H1 (cell line): Measurements from ENCODE around the gene CTF1. TPM values are rescaled to one million over a fixed set of nuclear protein-coding genes. Genes with fewer than 3 reads are reported as not detected.
A peak's percentile ranks its signal among the peaks of the same experiment; 100 is the strongest.

Source experiments
- ATF2 ChIP-seq: IDR thresholded peaks from 2 replicates; pipeline ENCODE4 v1.6.1; 2012; ENCODE audit warnings: low read length, inconsistent platforms
- CREB1 ChIP-seq: IDR thresholded peaks from 2 replicates; pipeline ENCODE4 v1.6.1; 2012; ENCODE audit warnings: inconsistent platforms
- CTCF ChIP-seq, 3 experiments: IDR thresholded peaks; 1 replicate in 2 of 3; 2 replicates in 1 of 3; pipeline versions ENCODE4 v1.5.1 to v1.6.1; 2011; ENCODE audit warnings: low read length in 3 of 3, mild to moderate bottlenecking in 3 of 3, inconsistent platforms in 2 of 3, low read depth in 1 of 3, moderate library complexity in 1 of 3; ENCODE audit not compliant: insufficient read depth in 1 of 3; ENCODE audit errors: control extremely low read depth in 1 of 3
- EGR1 ChIP-seq: IDR thresholded peaks from 2 replicates; pipeline ENCODE4 v1.6.1; 2011; ENCODE audit warnings: low read depth, low read length, borderline replicate concordance
- EP300 ChIP-seq, 2 experiments: IDR thresholded peaks; 1 replicate in 1 of 2; 2 replicates in 1 of 2; pipeline ENCODE4 v1.6.1; 2011 to 2012; ENCODE audit warnings: low read depth in 2 of 2, low read length in 2 of 2, mild to moderate bottlenecking in 2 of 2, borderline replicate concordance in 1 of 2, inconsistent platforms in 1 of 2, moderate library complexity in 1 of 2
- GTF2F1 ChIP-seq: IDR thresholded peaks from 2 replicates; pipeline ENCODE4 v1.6.1; 2012; ENCODE audit warnings: low read depth, low read length, improper control_type of control experiment, borderline replicate concordance
- HDAC2 ChIP-seq, 2 experiments: fragments of 300-600 bp in 1 of 2; sonication (generic) in 1 of 2; IDR thresholded peaks; 2 replicates each; pipeline ENCODE4 v1.6.1; 2011 to 2012; ENCODE audit warnings: low read depth in 2 of 2, low read length in 2 of 2, mild to moderate bottlenecking in 2 of 2, moderate library complexity in 2 of 2, borderline replicate concordance in 1 of 2, inconsistent platforms in 1 of 2
- HDAC6 ChIP-seq: IDR thresholded peaks from one replicate; pipeline ENCODE4 v1.7.1; 2012; ENCODE audit warnings: low read depth, mild to moderate bottlenecking, inconsistent platforms, low read length, moderate library complexity
- PHF8 ChIP-seq: fragments of 200-600 bp; sonication (generic); conservative IDR thresholded peaks from 2 replicates; pipeline ENCODE4 v1.7.1; 2012; ENCODE audit warnings: low read depth, mild to moderate bottlenecking, inconsistent platforms, low read length, moderate library complexity
- POLR2A ChIP-seq, 2 experiments: IDR thresholded peaks; 1 replicate in 1 of 2; 2 replicates in 1 of 2; pipeline ENCODE4 v1.6.1; 2011; ENCODE audit warnings: low read depth in 2 of 2, low read length in 2 of 2, mild to moderate bottlenecking in 2 of 2; ENCODE audit errors: control extremely low read depth in 1 of 2
- RBBP5 ChIP-seq: IDR thresholded peaks from 2 replicates; pipeline ENCODE4 v1.7.1; 2012; ENCODE audit warnings: low read depth, mild to moderate bottlenecking, inconsistent platforms, low read length, moderate library complexity, borderline replicate concordance
- SP2 ChIP-seq: IDR thresholded peaks from 2 replicates; pipeline ENCODE4 v1.6.1; 2012; ENCODE audit warnings: mild to moderate bottlenecking, low read length, inconsistent platforms
- TAF7 ChIP-seq: optimal IDR thresholded peaks from 2 replicates; pipeline ENCODE3; 2011; ENCODE audit warnings: low read depth, mild to moderate bottlenecking, inconsistent platforms, low read length, moderate library complexity, borderline replicate concordance
- YY1 ChIP-seq: IDR thresholded peaks from 2 replicates; pipeline ENCODE4 v1.6.1; 2011; ENCODE audit warnings: low read depth, mild to moderate bottlenecking, low read length
- polyA plus RNA-seq, 7 experiments: library from polyadenylated mRNA; depleted of rRNA in 3 of 7; stranded (reverse) in 5 of 7; unstranded in 2 of 7; fragments of >200 nt in 5 of 7; fragments of 200-250 nt in 2 of 7; gene quantifications; 1 replicate in 5 of 7; 2 replicates in 1 of 7; 4 replicates in 1 of 7; pipeline versions ENCODE4 v1.2.1 to v1.2.3, GENCODE V29; 2011 to 2013; ENCODE audit warnings: missing spikeins in 2 of 7, mixed read lengths in 2 of 7
- total RNA-seq: library from RNA; stranded (reverse); fragmentation: NEBNext Ultra II Directional; extraction: Animal tissue kit (Norgen Biotek cat#: 25700); gene quantifications from 2 replicates; pipeline ENCODE4 v1.2.1, GENCODE V29; 2021

CTF1 gene
- total and polyA plus RNA-seq, 2 of the 8 experiments (the other 6 are each of a cell fraction or from before 2014, with no cell fraction given): 0.97 to 3.4 TPM

- no peak for TF ChIP-seq ATF2
- TF ChIP-seq HDAC2 (IDR thresholded peaks at IDR 0.05; ENCODE audit: borderline replicate concordance in 1 of 2, low read depth in 2 of 2, low read length in 2 of 2): no peak
- TF ChIP-seq CTCF (IDR thresholded peaks at IDR 0.05; ENCODE audit: control extremely low read depth in 1 of 3, insufficient read depth in 1 of 3, low read depth in 1 of 3, low read length in 3 of 3): peak; percentile 5 to 28 (median 14); a peak in 3 of 4 replicates
- peak; percentile 77 to 80; a peak in 2 of 3 replicates for TF ChIP-seq POLR2A (IDR thresholded peaks at IDR 0.05; ENCODE audit: control extremely low read depth in 1 of 2, low read depth in 2 of 2, low read length in 2 of 2)
- no peak for TF ChIP-seq RBBP5
- peak; percentile 25; the same call in 1 of the 2 replicates for TF ChIP-seq EGR1
- no peak for TF ChIP-seq GTF2F1
- peak; percentile 31 for TF ChIP-seq TAF7
- no peak for TF ChIP-seq HDAC6
- TF ChIP-seq EP300 (IDR thresholded peaks at IDR 0.05; ENCODE audit: borderline replicate concordance in 1 of 2, low read depth in 2 of 2, low read length in 2 of 2): peak in 1 of 2 experiments; percentile 73; a peak in 1 of 3 replicates
- TF ChIP-seq YY1: peak; percentile 71
- peak; percentile 73 for TF ChIP-seq CREB1
- TF ChIP-seq PHF8: peak; percentile 38; the same call in 1 of the 2 replicates
- peak; percentile 77 for TF ChIP-seq SP2
Observed at GRCh38 chr16:30947859-30948666, 51.6 kb downstream of the CTF1 start (continued).
